H9 (cell line): Measurements from ENCODE around the gene VMAC. TPM values are rescaled to one million over a fixed set of nuclear protein-coding genes. Genes with fewer than 3 reads are reported as not detected.

Experiments
- DNase-seq: peaks from one replicate; pipeline ENCODE4 v3.0.0-alpha.2; 2017
- H2AFZ ChIP-seq: one replicate; pipeline ENCODE4 v1.6.1; 2013; ENCODE audit warnings: mild to moderate bottlenecking, low read length, control low read depth, moderate library complexity
- H2AK5ac ChIP-seq: 2 replicates; pipeline ENCODE4 v1.6.1; 2013; ENCODE audit warnings: low read length, control low read depth, mixed read lengths; ENCODE audit not compliant: insufficient read length
- H2BK120ac ChIP-seq: one replicate; pipeline ENCODE4 v1.6.1; 2013; ENCODE audit warnings: low read depth, mild to moderate bottlenecking, low read length, control low read depth, inconsistent platforms; ENCODE audit not compliant: poor library complexity, severe bottlenecking
- H2BK12ac ChIP-seq: 2 replicates; pipeline ENCODE4 v1.6.1; 2013; ENCODE audit warnings: low read length, control low read depth, mixed read lengths, low read depth; ENCODE audit not compliant: insufficient read length
- H2BK15ac ChIP-seq: 2 replicates; pipeline ENCODE4 v1.6.1; 2013; ENCODE audit warnings: low read depth, low read length, control low read depth
- H2BK20ac ChIP-seq: one replicate; pipeline ENCODE4 v1.6.1; 2013; ENCODE audit warnings: low read depth, mild to moderate bottlenecking, low read length, control low read depth, inconsistent platforms; ENCODE audit not compliant: poor library complexity, severe bottlenecking
- H2BK5ac ChIP-seq: 2 replicates; pipeline ENCODE4 v1.6.1; 2013; ENCODE audit warnings: low read length, control low read depth, mixed read lengths; ENCODE audit not compliant: insufficient read length
- H3K14ac ChIP-seq: 2 replicates; pipeline ENCODE4 v1.6.1; 2013; ENCODE audit warnings: low read length, control low read depth; ENCODE audit not compliant: insufficient read depth
- H3K18ac ChIP-seq: 2 replicates; pipeline ENCODE4 v1.6.1; 2013; ENCODE audit warnings: low read depth, mild to moderate bottlenecking, mixed read lengths, low read length, control low read depth; ENCODE audit not compliant: insufficient read length
- H3K23ac ChIP-seq: 2 replicates; pipeline ENCODE4 v1.6.1; 2013; ENCODE audit warnings: low read length, control low read depth, mixed read lengths, low read depth; ENCODE audit not compliant: insufficient read length
- H3K23me2 ChIP-seq: 2 replicates; pipeline ENCODE4 v1.6.1; 2013; ENCODE audit warnings: low read depth, mild to moderate bottlenecking, mixed read lengths, low read length, control low read depth; ENCODE audit not compliant: insufficient read length, poor library complexity, severe bottlenecking
- H3K27ac ChIP-seq: 2 replicates; pipeline ENCODE4 v1.5.1; 2013; ENCODE audit warnings: low read length, control low read depth, mixed read lengths, low read depth; ENCODE audit not compliant: insufficient read length
- H3K27me3 ChIP-seq: 2 replicates; pipeline ENCODE4 v1.6.1; 2013; ENCODE audit warnings: low read length, control low read depth, inconsistent platforms; ENCODE audit not compliant: insufficient read depth
- H3K4ac ChIP-seq: 2 replicates; pipeline ENCODE4 v1.6.1; 2013; ENCODE audit warnings: low read depth, mild to moderate bottlenecking, control low read depth, inconsistent platforms, low read length, moderate library complexity
- H3K4me1 ChIP-seq: 2 replicates; pipeline ENCODE4 v1.6.1; 2013; ENCODE audit warnings: low read length, control low read depth, inconsistent platforms; ENCODE audit not compliant: insufficient read depth
- H3K4me2 ChIP-seq: 2 replicates; pipeline ENCODE4 v1.6.1; 2013; ENCODE audit warnings: low read length, control low read depth, mixed read lengths; ENCODE audit not compliant: insufficient read length, insufficient read depth
- H3K56ac ChIP-seq: 2 replicates; pipeline ENCODE4 v1.6.1; 2013; ENCODE audit warnings: low read depth, mild to moderate bottlenecking, mixed read lengths, low read length, control low read depth; ENCODE audit not compliant: insufficient read length
- H3K79me1 ChIP-seq: 2 replicates; pipeline ENCODE4 v1.6.1; 2013; ENCODE audit warnings: low read depth, mild to moderate bottlenecking, moderate library complexity, low read length, control low read depth, inconsistent platforms; ENCODE audit not compliant: insufficient read depth, poor library complexity, severe bottlenecking
- H3K79me2 ChIP-seq: 2 replicates; pipeline ENCODE4 v1.6.1; 2013; ENCODE audit warnings: low read length, control low read depth, inconsistent platforms; ENCODE audit not compliant: insufficient read depth
- H3K9ac ChIP-seq: 2 replicates; pipeline ENCODE4 v1.6.1; 2013; ENCODE audit warnings: low read length, control low read depth, mixed read lengths; ENCODE audit not compliant: insufficient read length; ENCODE audit errors: extremely low read depth
- H3K9me3 ChIP-seq: one replicate; pipeline ENCODE4 v1.6.1; 2013; ENCODE audit warnings: low read depth, low read length, inconsistent platforms; ENCODE audit not compliant: control insufficient read depth
- H3T11ph ChIP-seq: one replicate; pipeline ENCODE4 v1.6.1; 2013; ENCODE audit warnings: mild to moderate bottlenecking, low read length, control low read depth, inconsistent platforms
- H4K20me1 ChIP-seq: one replicate; pipeline ENCODE4 v1.6.1; 2013; ENCODE audit not compliant: control insufficient read depth, insufficient read length, insufficient read depth
- H4K5ac ChIP-seq: 2 replicates; pipeline ENCODE4 v1.6.1; 2013; ENCODE audit warnings: low read depth, mild to moderate bottlenecking, mixed read lengths, low read length, control low read depth; ENCODE audit not compliant: insufficient read length
- H4K8ac ChIP-seq: replicated peaks from 2 replicates; pipeline ENCODE4 v1.6.1; 2013; ENCODE audit warnings: low read length, control low read depth, mixed read lengths, low read depth; ENCODE audit not compliant: insufficient read length
- H4K91ac ChIP-seq: 2 replicates; pipeline ENCODE4 v1.6.1; 2013; ENCODE audit warnings: low read depth, mild to moderate bottlenecking, moderate library complexity, mixed read lengths, low read length, control low read depth; ENCODE audit not compliant: insufficient read length
- H3K27ac Mint-ChIP-seq, 3 experiments: 2 replicates in 2 of 3; 3 replicates in 1 of 3; pipeline ENCODE4 v1.8.0; 2020 to 2021; ENCODE audit warnings: mixed read lengths in 3 of 3, mild to moderate bottlenecking in 1 of 3, moderate library complexity in 1 of 3
- H3K27me3 Mint-ChIP-seq: 2 replicates; pipeline ENCODE4 v1.8.0; 2021; ENCODE audit warnings: low read depth, mild to moderate bottlenecking, moderate library complexity, mixed read lengths
- H3K36me3 Mint-ChIP-seq, 3 experiments: 2 replicates in 2 of 3; 3 replicates in 1 of 3; pipeline ENCODE4 v1.8.0; 2020 to 2021; ENCODE audit warnings: low read depth in 3 of 3, mixed read lengths in 3 of 3; ENCODE audit not compliant: insufficient read depth in 1 of 3
- H3K4me1 Mint-ChIP-seq, 2 experiments: 2 replicates each; pipeline ENCODE4 v1.8.0; 2020; ENCODE audit warnings: mixed read lengths in 2 of 2
- H3K4me3 Mint-ChIP-seq, 2 experiments: 2 replicates in 1 of 2; 3 replicates in 1 of 2; pipeline ENCODE4 v1.8.0; 2020 to 2021; ENCODE audit warnings: mild to moderate bottlenecking in 2 of 2, mixed read lengths in 2 of 2, moderate library complexity in 1 of 2
- H3K9me3 Mint-ChIP-seq, 2 experiments: 2 replicates in 1 of 2; 3 replicates in 1 of 2; pipeline ENCODE4 v1.8.0; 2020; ENCODE audit warnings: mild to moderate bottlenecking in 2 of 2, mixed read lengths in 2 of 2, moderate library complexity in 1 of 2
- WGBS: extraction: QIAGEN DNeasy Blood & Tissue Kit; methylation state at CpG from one replicate; pipeline ENCODE4 v1.1.7; 2013; ENCODE audit warnings: missing lambda C conversion rate, low lambda C conversion rate, mixed read lengths; ENCODE audit not compliant: insufficient read length; ENCODE audit errors: extremely low coverage; 5-methylcytosine and 5-hydroxymethylcytosine counted together
- total RNA-seq: library from RNA; stranded (reverse); gene quantifications from 2 replicates; pipeline ENCODE4 v1.2.1, GENCODE V29; 2021
- TF ChIP-seq, protein P1 (sequence below): fragments of 200-600 bp; sonication (generic); conservative IDR thresholded peaks from 3 replicates; pipeline ENCODE4 v1.8.0; 2021; ENCODE audit warnings: antibody characterized with exemption, mild to moderate bottlenecking

The VMAC gene
- total RNA-seq, 1 experiment from 2014 or later, result 2.2 TPM

GRCh38 chr19:5947435-5947834 is 42.8 kb downstream of the VMAC start:
- Histone ChIP-seq H3K23me2 (no peaks in the 10 kb centered on the region), H2AK5ac (no peak overlapping the region), H3K4ac (no peak overlapping the region), H3K9me3 (no peaks in the 10 kb centered on the region), H3K9ac (no peak overlapping the region), H2BK5ac (no peak overlapping the region), H2BK20ac (no peak overlapping the region), H2BK12ac (no peak overlapping the region), H3K79me1 (peaks cover 10% of the 10 kb centered on the region), H3T11ph (no peak overlapping the region), H2BK15ac (no peak overlapping the region), H3K79me2 (peaks cover 3% of the 10 kb centered on the region; the same call in 1 of the 2 replicates), H3K18ac (no peak overlapping the region), H4K20me1 (no peaks in the 10 kb centered on the region), H2BK120ac (no peak overlapping the region), H2AFZ (no peak overlapping the region), H3K23ac (no peak overlapping the region), H3K4me1 (peaks cover 14% of the 10 kb centered on the region; the same call in 1 of the 2 replicates), H3K14ac (no peak overlapping the region), H4K91ac (no peak overlapping the region), H3K27me3 (no peaks in the 10 kb centered on the region), H3K56ac (no peak overlapping the region), H3K4me2 (no peak overlapping the region), H3K27ac (no peak overlapping the region), H4K5ac (no peak overlapping the region), H4K8ac (no peak overlapping the region)
- DNase-seq, result no peak
- TF ChIP-seq, protein P1, sequence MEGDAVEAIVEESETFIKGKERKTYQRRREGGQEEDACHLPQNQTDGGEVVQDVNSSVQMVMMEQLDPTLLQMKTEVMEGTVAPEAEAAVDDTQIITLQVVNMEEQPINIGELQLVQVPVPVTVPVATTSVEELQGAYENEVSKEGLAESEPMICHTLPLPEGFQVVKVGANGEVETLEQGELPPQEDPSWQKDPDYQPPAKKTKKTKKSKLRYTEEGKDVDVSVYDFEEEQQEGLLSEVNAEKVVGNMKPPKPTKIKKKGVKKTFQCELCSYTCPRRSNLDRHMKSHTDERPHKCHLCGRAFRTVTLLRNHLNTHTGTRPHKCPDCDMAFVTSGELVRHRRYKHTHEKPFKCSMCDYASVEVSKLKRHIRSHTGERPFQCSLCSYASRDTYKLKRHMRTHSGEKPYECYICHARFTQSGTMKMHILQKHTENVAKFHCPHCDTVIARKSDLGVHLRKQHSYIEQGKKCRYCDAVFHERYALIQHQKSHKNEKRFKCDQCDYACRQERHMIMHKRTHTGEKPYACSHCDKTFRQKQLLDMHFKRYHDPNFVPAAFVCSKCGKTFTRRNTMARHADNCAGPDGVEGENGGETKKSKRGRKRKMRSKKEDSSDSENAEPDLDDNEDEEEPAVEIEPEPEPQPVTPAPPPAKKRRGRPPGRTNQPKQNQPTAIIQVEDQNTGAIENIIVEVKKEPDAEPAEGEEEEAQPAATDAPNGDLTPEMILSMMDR, result no peak
- no CpG with 5 or more reads among the region's 13 CpGs for WGBS
- peaks cover 8 to 22% (median 13%) of the 10 kb centered on the region in 3 experiments for H3K36me3 Mint-ChIP-seq
- no peak overlapping the region; a peak in 1 of 5 replicates for H3K4me3 Mint-ChIP-seq
- peaks cover 53 to 63% of the 10 kb centered on the region in 2 experiments for H3K4me1 Mint-ChIP-seq
- H3K27ac Mint-ChIP-seq, result peak overlapping the region in 2 of 3 experiments; percentile 17 to 91; a peak in 3 of 7 replicates
- no peaks in the 10 kb centered on the region for H3K9me3 Mint-ChIP-seq
- peaks cover 1% of the 10 kb centered on the region for H3K27me3 Mint-ChIP-seq
